GM12878 (cell line): ENCODE measurements around the gene S100P. TPM values are rescaled to one million over a fixed set of nuclear protein-coding genes. Genes with fewer than 3 reads are reported as not detected.
A peak's percentile ranks its signal among the peaks of the same experiment; 100 is the strongest.

Experiments used
- BACH1 ChIP-seq: fragments of 450-650 bp; IDR thresholded peaks from 2 replicates; pipeline ENCODE4 v1.6.1; 2017; ENCODE audit warnings: mild to moderate bottlenecking, borderline replicate concordance
- BCLAF1 ChIP-seq: fragments of 450-650 bp; IDR thresholded peaks from 2 replicates; pipeline ENCODE4 v1.6.1; 2017; ENCODE audit warnings: antibody characterized with exemption, mild to moderate bottlenecking, moderate library complexity
- BMI1 ChIP-seq: fragments of 450-650 bp; IDR thresholded peaks from 2 replicates; pipeline ENCODE4 v1.6.1; 2016; ENCODE audit warnings: mild to moderate bottlenecking, moderate library complexity, borderline replicate concordance
- ETV6 ChIP-seq, 2 experiments: fragments of 450-650 bp in 1 of 2; IDR thresholded peaks in 1 of 2; conservative IDR thresholded peaks in 1 of 2; 2 replicates each; pipeline ENCODE4 v1.6.1; 2014; ENCODE audit warnings: antibody characterized with exemption in 1 of 2, borderline replicate concordance in 1 of 2, low read depth in 1 of 2, mild to moderate bottlenecking in 1 of 2, moderate library complexity in 1 of 2
- KLF5 ChIP-seq: fragments of 450-650 bp; IDR thresholded peaks from 2 replicates; pipeline ENCODE4 v1.6.1; 2014; ENCODE audit warnings: mild to moderate bottlenecking; ENCODE audit not compliant: partially characterized antibody
- MAX ChIP-seq: IDR thresholded peaks from 2 replicates; pipeline ENCODE4 v1.6.1; 2012; ENCODE audit warnings: low read depth, low read length, improper control_type of control experiment
- MXI1 ChIP-seq: fragments of 150-350 bp; IDR thresholded peaks from 2 replicates; pipeline ENCODE4 v1.6.1; 2011; ENCODE audit warnings: low read depth, mild to moderate bottlenecking, inconsistent platforms, low read length, improper control_type of control experiment
- MYB ChIP-seq: fragments of 150-350 bp; IDR thresholded peaks from 2 replicates; pipeline ENCODE4 v1.6.1; 2014; ENCODE audit warnings: mild to moderate bottlenecking, low read depth, low read length, borderline replicate concordance
- NR2C1 ChIP-seq: fragments of 450-650 bp; IDR thresholded peaks from 2 replicates; pipeline ENCODE4 v1.6.1; 2017; ENCODE audit warnings: antibody characterized with exemption, mild to moderate bottlenecking, moderate library complexity
- PAX5 ChIP-seq: IDR thresholded peaks from 2 replicates; pipeline ENCODE4 v1.6.1; 2011; ENCODE audit warnings: low read depth, low read length, borderline replicate concordance
- POLR2A ChIP-seq: IDR thresholded peaks from 2 replicates; pipeline ENCODE4 v1.6.1; 2011; ENCODE audit warnings: low read depth, mild to moderate bottlenecking, low read length
- POLR2AphosphoS5 ChIP-seq: IDR thresholded peaks from 2 replicates; pipeline ENCODE4 v1.6.1; 2011; ENCODE audit warnings: mild to moderate bottlenecking, low read length, inconsistent platforms
- SUZ12 ChIP-seq: fragments of 200-600 bp; sonication (generic); IDR thresholded peaks from one replicate; pipeline ENCODE4 v1.6.1; 2018; ENCODE audit warnings: antibody characterized with exemption, mild to moderate bottlenecking; ENCODE audit not compliant: unreplicated experiment
- TAF1 ChIP-seq: IDR thresholded peaks from 2 replicates; pipeline ENCODE4 v1.6.1; 2011; ENCODE audit warnings: mild to moderate bottlenecking, low read depth, low read length, borderline replicate concordance
- YY1 ChIP-seq: IDR thresholded peaks from 2 replicates; pipeline ENCODE4 v1.6.1; 2011; ENCODE audit warnings: low read depth, mild to moderate bottlenecking, low read length
- ZNF24 ChIP-seq: fragments of 450-650 bp; IDR thresholded peaks from 2 replicates; pipeline ENCODE4 v1.6.1; 2017; ENCODE audit warnings: antibody characterized with exemption, mild to moderate bottlenecking
- polyA plus RNA-seq, 11 experiments: library from polyadenylated mRNA; depleted of rRNA in 4 of 11; unstranded in 6 of 11; stranded (reverse) in 5 of 11; fragments of >200 nt; fragmentation: Nextera tagmentation in 4 of 11; fragmentation: Illumina TruSeq in 1 of 11; extraction: Ambion mirVana in 4 of 11; extraction: Trizol in 1 of 11; gene quantifications; 1 replicate in 1 of 11; 2 replicates in 10 of 11; pipeline versions ENCODE4 v1.2.1 to v1.2.3, GENCODE V29; 2011 to 2016; ENCODE audit warnings: inconsistent platforms in 2 of 11, missing spikeins in 2 of 11, low read depth in 1 of 11
- total RNA-seq, 4 experiments: library from RNA; depleted of rRNA in 3 of 4; stranded (reverse); fragments of >200 nt in 3 of 4; fragmentation: Illumina TruSeq in 1 of 4; extraction: Trizol in 1 of 4; gene quantifications; 2 replicates each; pipeline versions ENCODE4 v1.2.1 to v1.2.3, GENCODE V29; 2013 to 2021
- TF ChIP-seq, protein P1 (sequence below): fragments of 450-650 bp; IDR thresholded peaks from 2 replicates; pipeline ENCODE4 v1.6.1; 2017; ENCODE audit warnings: mild to moderate bottlenecking, moderate library complexity
- TF ChIP-seq, protein P2 (sequence below): fragments of 450-650 bp; IDR thresholded peaks from 2 replicates; pipeline ENCODE4 v1.6.1; 2018; ENCODE audit warnings: borderline replicate concordance, mild to moderate bottlenecking; ENCODE audit not compliant: partially characterized antibody

S100P gene
- total and polyA plus RNA-seq, 10 of the 15 experiments (the other 5 are each of a cell fraction or from before 2014, with no cell fraction given), result 0.90 TPM; not detected in 9

- TF ChIP-seq BCLAF1, result peak; percentile 60; the same call in 1 of the 2 replicates
- 0 out of 2 replicates have a peak, but pooled peaks have one; percentile 35 for TF ChIP-seq NR2C1
- peak; percentile 68 for TF ChIP-seq YY1
- peak in 1 of 2 experiments; percentile 43; a peak in 1 of 4 replicates for TF ChIP-seq ETV6 (conservative IDR thresholded peaks at IDR 0.05 in 1 of 2, IDR thresholded peaks at IDR 0.05 in 1 of 2; ENCODE audit: borderline replicate concordance in 1 of 2, low read depth in 1 of 2)
- TF ChIP-seq, protein P1, sequence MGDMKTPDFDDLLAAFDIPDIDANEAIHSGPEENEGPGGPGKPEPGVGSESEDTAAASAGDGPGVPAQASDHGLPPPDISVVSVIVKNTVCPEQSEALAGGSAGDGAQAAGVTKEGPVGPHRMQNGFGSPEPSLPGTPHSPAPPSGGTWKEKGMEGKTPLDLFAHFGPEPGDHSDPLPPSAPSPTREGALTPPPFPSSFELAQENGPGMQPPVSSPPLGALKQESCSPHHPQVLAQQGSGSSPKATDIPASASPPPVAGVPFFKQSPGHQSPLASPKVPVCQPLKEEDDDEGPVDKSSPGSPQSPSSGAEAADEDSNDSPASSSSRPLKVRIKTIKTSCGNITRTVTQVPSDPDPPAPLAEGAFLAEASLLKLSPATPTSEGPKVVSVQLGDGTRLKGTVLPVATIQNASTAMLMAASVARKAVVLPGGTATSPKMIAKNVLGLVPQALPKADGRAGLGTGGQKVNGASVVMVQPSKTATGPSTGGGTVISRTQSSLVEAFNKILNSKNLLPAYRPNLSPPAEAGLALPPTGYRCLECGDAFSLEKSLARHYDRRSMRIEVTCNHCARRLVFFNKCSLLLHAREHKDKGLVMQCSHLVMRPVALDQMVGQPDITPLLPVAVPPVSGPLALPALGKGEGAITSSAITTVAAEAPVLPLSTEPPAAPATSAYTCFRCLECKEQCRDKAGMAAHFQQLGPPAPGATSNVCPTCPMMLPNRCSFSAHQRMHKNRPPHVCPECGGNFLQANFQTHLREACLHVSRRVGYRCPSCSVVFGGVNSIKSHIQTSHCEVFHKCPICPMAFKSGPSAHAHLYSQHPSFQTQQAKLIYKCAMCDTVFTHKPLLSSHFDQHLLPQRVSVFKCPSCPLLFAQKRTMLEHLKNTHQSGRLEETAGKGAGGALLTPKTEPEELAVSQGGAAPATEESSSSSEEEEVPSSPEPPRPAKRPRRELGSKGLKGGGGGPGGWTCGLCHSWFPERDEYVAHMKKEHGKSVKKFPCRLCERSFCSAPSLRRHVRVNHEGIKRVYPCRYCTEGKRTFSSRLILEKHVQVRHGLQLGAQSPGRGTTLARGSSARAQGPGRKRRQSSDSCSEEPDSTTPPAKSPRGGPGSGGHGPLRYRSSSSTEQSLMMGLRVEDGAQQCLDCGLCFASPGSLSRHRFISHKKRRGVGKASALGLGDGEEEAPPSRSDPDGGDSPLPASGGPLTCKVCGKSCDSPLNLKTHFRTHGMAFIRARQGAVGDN, result peak; percentile 77
- TF ChIP-seq SUZ12, result no peak
- TF ChIP-seq, protein P2, sequence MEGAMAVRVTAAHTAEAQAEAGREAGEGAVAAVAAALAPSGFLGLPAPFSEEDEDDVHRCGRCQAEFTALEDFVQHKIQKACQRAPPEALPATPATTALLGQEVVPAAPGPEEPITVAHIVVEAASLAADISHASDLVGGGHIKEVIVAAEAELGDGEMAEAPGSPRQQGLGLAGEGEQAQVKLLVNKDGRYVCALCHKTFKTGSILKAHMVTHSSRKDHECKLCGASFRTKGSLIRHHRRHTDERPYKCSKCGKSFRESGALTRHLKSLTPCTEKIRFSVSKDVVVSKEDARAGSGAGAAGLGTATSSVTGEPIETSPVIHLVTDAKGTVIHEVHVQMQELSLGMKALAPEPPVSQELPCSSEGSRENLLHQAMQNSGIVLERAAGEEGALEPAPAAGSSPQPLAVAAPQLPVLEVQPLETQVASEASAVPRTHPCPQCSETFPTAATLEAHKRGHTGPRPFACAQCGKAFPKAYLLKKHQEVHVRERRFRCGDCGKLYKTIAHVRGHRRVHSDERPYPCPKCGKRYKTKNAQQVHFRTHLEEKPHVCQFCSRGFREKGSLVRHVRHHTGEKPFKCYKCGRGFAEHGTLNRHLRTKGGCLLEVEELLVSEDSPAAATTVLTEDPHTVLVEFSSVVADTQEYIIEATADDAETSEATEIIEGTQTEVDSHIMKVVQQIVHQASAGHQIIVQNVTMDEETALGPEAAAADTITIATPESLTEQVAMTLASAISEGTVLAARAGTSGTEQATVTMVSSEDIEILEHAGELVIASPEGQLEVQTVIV, result peak; percentile 94
- TF ChIP-seq POLR2AphosphoS5, result peak; percentile 88
- TF ChIP-seq MXI1, result peak; percentile 38; the same call in 1 of the 2 replicates
- TF ChIP-seq ZNF24, result 0 out of 2 replicates have a peak, but pooled peaks have one; percentile 40
- peak; percentile 68; the same call in 1 of the 2 replicates for TF ChIP-seq MAX
- TF ChIP-seq KLF5, result peak; percentile 33
- peak; percentile 84; the same call in 1 of the 2 replicates for TF ChIP-seq TAF1
- peak; percentile 87; the same call in 1 of the 2 replicates for TF ChIP-seq BACH1
- peak; percentile 36; the same call in 1 of the 2 replicates for TF ChIP-seq PAX5
- TF ChIP-seq POLR2A, result peak; percentile 97
- no peak for TF ChIP-seq BMI1
- TF ChIP-seq MYB, result no peak
Measured at GRCh38 chr4:6716018-6716911, 22.6 kb downstream of the S100P start, which contains the start of gene BLOC1S4 (continued).
